IMR-90 (cell line): ENCODE data around the gene DDX6. TPM values are rescaled to one million over a fixed set of nuclear protein-coding genes. Genes with fewer than 3 reads are reported as not detected.
A peak's percentile ranks its signal among the peaks of the same experiment; 100 is the strongest.

Experiments
- ATAC-seq: fragments of 200-7000 bp; cut with Tn5 transposase; 2 replicates; pipeline ENCODE4 v1.9.1; 2020; ENCODE audit warnings: low read depth, mild to moderate bottlenecking, moderate library complexity
- BruUV-seq: library from RNA; stranded (reverse); fragments of 400-500 nt; replicated peaks from 2 replicates; lab custom pipeline; 2021; lab: Mats Ljungman, UMichigan
- CTCF ChIA-PET: fragments of 300-600 bp; formaldehyde crosslinking; extraction: SDS; loops from one replicate; lab custom pipeline; 2021; ENCODE audit warnings: antibody characterized with exemption; lab: Yijun Ruan, JAX
- POLR2A ChIA-PET: fragments of 300-600 bp; sonication (Branson Sonifier 250); formaldehyde crosslinking; loops from one replicate; lab custom pipeline; 2022; ENCODE audit warnings: antibody characterized with exemption; ENCODE audit not compliant: unreplicated experiment; lab: Charles Lee
- DNase-seq: peaks from one replicate; pipeline ENCODE4 v3.0.0; 2013
- H2AFZ ChIP-seq: replicated peaks from 2 replicates; pipeline ENCODE3; 2013; ENCODE audit warnings: low read length, mild to moderate bottlenecking; ENCODE audit not compliant: poor library complexity
- H2AK5ac ChIP-seq: 2 replicates; pipeline ENCODE4 v1.6.1; 2013; ENCODE audit warnings: low read depth, low read length, inconsistent platforms
- H2AK9ac ChIP-seq: replicated peaks from 2 replicates; pipeline ENCODE3; 2013; ENCODE audit warnings: mild to moderate bottlenecking, low read depth, low read length, moderate library complexity; ENCODE audit not compliant: poor library complexity
- H2BK120ac ChIP-seq: 2 replicates; pipeline ENCODE4 v1.6.1; 2013; ENCODE audit warnings: low read depth, low read length, inconsistent platforms
- H2BK15ac ChIP-seq: 3 replicates; pipeline ENCODE4 v1.6.1; 2013; ENCODE audit warnings: low read depth, low read length, inconsistent platforms
- H2BK20ac ChIP-seq: 2 replicates; pipeline ENCODE4 v1.6.1; 2013; ENCODE audit warnings: low read depth, mild to moderate bottlenecking, inconsistent platforms, low read length, moderate library complexity
- H2BK5ac ChIP-seq: 2 replicates; pipeline ENCODE4 v1.6.1; 2013; ENCODE audit warnings: mild to moderate bottlenecking, low read depth, low read length, inconsistent platforms; ENCODE audit not compliant: poor library complexity, severe bottlenecking
- H3K14ac ChIP-seq: replicated peaks from 2 replicates; pipeline ENCODE4 v1.6.1; 2013; ENCODE audit warnings: low read depth, low read length, inconsistent platforms
- H3K18ac ChIP-seq: 2 replicates; pipeline ENCODE4 v1.6.1; 2013; ENCODE audit warnings: low read depth, low read length, control low read depth
- H3K23ac ChIP-seq: 2 replicates; pipeline ENCODE4 v1.6.1; 2013; ENCODE audit warnings: low read depth, low read length, inconsistent platforms
- H3K27ac ChIP-seq: 2 replicates; pipeline ENCODE4 v1.5.1; 2013; ENCODE audit warnings: mild to moderate bottlenecking, control low read depth, low read length; ENCODE audit not compliant: insufficient read depth
- H3K27me3 ChIP-seq: 2 replicates; pipeline ENCODE4 v1.6.1; 2013; ENCODE audit warnings: low read length; ENCODE audit not compliant: control insufficient read depth, insufficient read depth
- H3K36me3 ChIP-seq: 2 replicates; pipeline ENCODE4 v1.6.1; 2013; ENCODE audit warnings: low read length, mixed read lengths; ENCODE audit not compliant: control insufficient read depth, insufficient read depth
- H3K4ac ChIP-seq: 2 replicates; pipeline ENCODE4 v1.6.1; 2013; ENCODE audit warnings: low read depth, low read length, inconsistent platforms
- H3K4me1 ChIP-seq: 2 replicates; pipeline ENCODE4 v1.6.1; 2013; ENCODE audit warnings: low read length, mixed read lengths; ENCODE audit not compliant: control insufficient read depth, insufficient read depth
- H3K4me2 ChIP-seq: 2 replicates; pipeline ENCODE4 v1.6.1; 2013; ENCODE audit warnings: low read depth, mild to moderate bottlenecking, control low read depth, low read length, moderate library complexity
- H3K4me3 ChIP-seq: 2 replicates; pipeline ENCODE4 v1.5.1; 2013; ENCODE audit warnings: low read depth, mild to moderate bottlenecking, control low read depth, low read length, moderate library complexity; ENCODE audit not compliant: insufficient read depth
- H3K56ac ChIP-seq: 2 replicates; pipeline ENCODE4 v1.6.1; 2013; ENCODE audit warnings: low read length, inconsistent platforms; ENCODE audit not compliant: insufficient read depth; ENCODE audit errors: extremely low read depth
- H3K79me1 ChIP-seq, 2 experiments: 2 replicates each; pipeline ENCODE4 v1.6.1; 2013; ENCODE audit warnings: low read length in 2 of 2, inconsistent platforms in 1 of 2, low read depth in 1 of 2
- H3K9ac ChIP-seq: 2 replicates; pipeline ENCODE4 v1.6.1; 2013; ENCODE audit warnings: low read depth, low read length, control low read depth
- H3K9me1 ChIP-seq: 2 replicates; pipeline ENCODE4 v1.6.1; 2013; ENCODE audit warnings: low read length, inconsistent platforms; ENCODE audit not compliant: insufficient read depth
- H3K9me3 ChIP-seq: 2 replicates; pipeline ENCODE4 v1.6.1; 2013; ENCODE audit warnings: low read length; ENCODE audit not compliant: control insufficient read depth, insufficient read depth
- H4K20me1 ChIP-seq: 2 replicates; pipeline ENCODE4 v1.6.1; 2013; ENCODE audit warnings: low read length, inconsistent platforms; ENCODE audit not compliant: insufficient read depth
- H4K5ac ChIP-seq: 2 replicates; pipeline ENCODE4 v1.6.1; 2013; ENCODE audit warnings: mild to moderate bottlenecking, low read depth, low read length, control low read depth
- H4K8ac ChIP-seq, 2 experiments: 2 replicates each; pipeline ENCODE4 v1.6.1; 2013; ENCODE audit warnings: low read depth in 2 of 2, low read length in 2 of 2, control low read depth in 1 of 2, inconsistent platforms in 1 of 2
- H4K91ac ChIP-seq: 2 replicates; pipeline ENCODE4 v1.6.1; 2013; ENCODE audit warnings: low read depth, low read length, inconsistent platforms; ENCODE audit not compliant: insufficient read depth
- CEBPB ChIP-seq: IDR thresholded peaks from 2 replicates; pipeline ENCODE4 v1.6.1; 2012; ENCODE audit warnings: low read depth, low read length, improper control_type of control experiment
- NFE2L2 ChIP-seq: fragments of 150-350 bp; IDR thresholded peaks from 2 replicates; pipeline ENCODE4 v1.6.1; 2016; ENCODE audit warnings: low read depth, mild to moderate bottlenecking, low read length
- WGBS, 2 experiments: methylation state at CpG; one replicate each; pipeline versions ENCODE4 v1.1.5 to v1.1.7; 2013; ENCODE audit warnings: missing lambda C conversion rate in 2 of 2; ENCODE audit not compliant: insufficient read length in 1 of 2; ENCODE audit errors: extremely low coverage in 2 of 2; 5-methylcytosine and 5-hydroxymethylcytosine counted together
- dilution Hi-C: fragments of 300-500 bp; cut with HindIII; formaldehyde crosslinking; loops from one replicate; pipeline ENCODE4 v1.14.3; 2018; ENCODE audit warnings: low sequenced_read_pairs; ENCODE audit not compliant: unreplicated experiment
- in situ Hi-C: fragments of 300-500 bp; cut with MboI; formaldehyde crosslinking; loops from 3 replicates; pipeline ENCODE4 v1.14.3; 2019; ENCODE audit warnings: low sequenced_read_pairs, inconsistent platforms, mixed read lengths
- intact Hi-C: fragments of 100-400 bp; cut with micrococcal nuclease; formaldehyde crosslinking; loops from 2 replicates; pipeline ENCODE4 v1.10.0; 2022
- polyA plus RNA-seq, 3 experiments: library from polyadenylated mRNA; depleted of rRNA; stranded (reverse); fragments of >200 nt; gene quantifications; 2 replicates each; pipeline ENCODE4 v1.2.3, GENCODE V29; 2012; ENCODE audit warnings: low replicate concordance in 1 of 3
- total RNA-seq: library from RNA; depleted of rRNA; stranded (reverse); fragments of >200 nt; gene quantifications from 2 replicates; pipeline ENCODE4 v1.2.3, GENCODE V29; 2012

Gene DDX6
- total and polyA plus RNA-seq, 2 of the 4 experiments (the other 2 are of a cell fraction), result 19.2 to 197 TPM

DNA sequence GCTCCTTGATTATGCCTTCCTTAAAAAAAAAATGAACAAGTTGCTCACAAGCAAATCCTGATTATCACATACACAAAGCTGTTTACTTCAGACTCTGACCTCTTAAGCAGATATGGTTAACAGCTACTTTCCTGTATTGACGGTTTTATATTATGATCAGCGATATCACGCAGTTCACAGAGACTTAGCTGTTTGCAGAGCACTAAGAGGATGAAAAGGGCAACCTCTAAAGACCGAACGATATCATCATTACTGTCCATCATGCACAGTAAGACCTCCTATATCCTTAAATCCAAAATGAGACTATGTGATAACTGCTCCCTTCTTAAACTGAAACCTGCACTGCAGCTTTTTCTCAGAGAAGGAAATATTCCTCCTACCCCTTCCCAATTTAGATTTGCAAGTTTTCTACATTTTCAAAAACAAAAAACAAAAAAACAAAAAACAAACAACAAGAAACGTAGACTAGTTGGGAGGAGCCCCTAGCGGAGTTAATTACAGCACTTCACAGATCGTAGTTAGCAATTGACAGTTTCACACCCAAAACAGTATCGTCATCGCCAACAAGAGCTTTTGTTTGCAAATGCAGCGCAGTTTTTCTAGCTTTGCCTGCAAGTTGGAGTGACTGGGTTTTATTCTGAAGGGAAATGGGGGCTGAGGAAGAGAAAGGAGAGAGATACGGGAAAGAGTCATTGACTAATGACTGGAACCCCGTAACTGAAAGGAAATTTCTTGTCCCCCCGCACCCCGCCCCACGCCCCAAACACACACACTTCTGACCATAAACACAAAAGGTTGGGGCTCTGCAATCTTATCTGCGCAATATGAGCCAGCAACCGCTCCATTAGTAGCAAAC is 1.2 kb downstream of the DDX6 start:
- Histone ChIP-seq H2BK15ac (no peak overlapping the region), H3K27me3 (no peaks in the 10 kb centered on the region), H2AK9ac (peak overlapping the region; percentile 100), H3K4me3 (peak overlapping the region; percentile 97), H3K14ac (peak overlapping the region; percentile 100), H3K9me3 (no peaks in the 10 kb centered on the region), H2BK120ac (no peak overlapping the region), H3K23ac (peak overlapping the region; percentile 99), H3K4me2 (peak overlapping the region; percentile 76), H4K5ac (peak overlapping the region; percentile 99), H2BK20ac (no peak overlapping the region), H3K36me3 (peaks cover 10% of the 10 kb centered on the region; the same call in 1 of the 2 replicates), H2BK5ac (peak overlapping the region; percentile 97), H3K79me1 (peaks cover 9 to 28% of the 10 kb centered on the region in 2 experiments; a peak in 2 of 4 replicates), H4K20me1 (peaks cover 51% of the 10 kb centered on the region), H3K4me1 (peaks cover 3% of the 10 kb centered on the region), H4K91ac (peak overlapping the region; percentile 48; the same call in 1 of the 2 replicates), H3K9ac (peak overlapping the region; percentile 100), H3K18ac (peak overlapping the region; percentile 27; the same call in 1 of the 2 replicates), H3K9me1 (no peaks in the 10 kb centered on the region; the same call in 1 of the 2 replicates), H2AK5ac (peak overlapping the region; percentile 100; the same call in 1 of the 2 replicates), H3K56ac (peak overlapping the region; percentile 95), H3K4ac (peak overlapping the region; percentile 100), H3K27ac (peak overlapping the region; percentile 98), H4K8ac (peak overlapping the region; percentile 98 to 99; a peak in 2 of 4 replicates), H2AFZ (peak overlapping the region; percentile 97)
- 8% methylated on average over 2 of the region's 18 CpGs; no CpG with 5 or more reads in 1 of the 2 experiments for WGBS, 2 experiments
- in situ Hi-C loops (no loop called here), dilution Hi-C loops (no loop called here), intact Hi-C loops (loop anchor here (5.0 kb wide), 1 partner anchor 118 kb away; no protein-coding TSS in a partner anchor)
- ChIA-PET CTCF (interaction anchor here (0.6 to 1.8 kb wide), 3 partner anchors 100 to 500 kb away, joined by 3 to 7 read pairs (median 4); no protein-coding TSS in a partner anchor), POLR2A (interaction anchor here (0.7 to 0.8 kb wide), 2 partner anchors 70 to 95 kb away, joined by 3 read pairs; no protein-coding TSS in a partner anchor)
- ATAC-seq (no peak), DNase-seq (no peak)
- TSS peak; percentile 7 for BruUV-seq
- TF ChIP-seq CEBPB (no peak), NFE2L2 (no peak)
